WTC11 (cell line): ENCODE results near the gene PDCD1LG2. TPM values are rescaled to one million over a fixed set of nuclear protein-coding genes. Genes with fewer than 3 reads are reported as not detected.

ENCODE experiments used
- ATAC-seq: fragments of 200-7000 bp; cut with Tn5 transposase; 2 replicates; pipeline ENCODE4 v1.10.0; 2021; ENCODE audit warnings: mild to moderate bottlenecking, moderate library complexity
- CTCF ChIA-PET: fragments of 300-600 bp; sonication (Branson Sonifier 250); formaldehyde crosslinking; loops from one replicate; lab custom pipeline; 2021; ENCODE audit warnings: antibody characterized with exemption; lab: Charles Lee
- POLR2A ChIA-PET: fragments of 350-600 bp; sonication (Branson Sonifier 250); formaldehyde crosslinking; loops from one replicate; lab custom pipeline; 2021; ENCODE audit warnings: antibody characterized with exemption; lab: Charles Lee
- DNase-seq: peaks from one replicate; pipeline ENCODE4 v3.0.0; 2021; ENCODE audit warnings: low spot score
- H3K27ac Mint-ChIP-seq: 2 replicates; pipeline ENCODE4 v1.8.0; 2021; ENCODE audit warnings: mixed read lengths
- H3K27me3 Mint-ChIP-seq: 2 replicates; pipeline ENCODE4 v1.8.0; 2021; ENCODE audit warnings: low read depth, mild to moderate bottlenecking, moderate library complexity, mixed read lengths
- H3K36me3 Mint-ChIP-seq: 2 replicates; pipeline ENCODE4 v1.8.0; 2021; ENCODE audit warnings: mixed read lengths
- H3K4me1 Mint-ChIP-seq: 2 replicates; pipeline ENCODE4 v1.8.0; 2022; ENCODE audit warnings: mixed read lengths
- H3K4me3 Mint-ChIP-seq: 2 replicates; pipeline ENCODE4 v1.8.0; 2021; ENCODE audit warnings: mild to moderate bottlenecking, moderate library complexity, mixed read lengths
- H3K9me3 Mint-ChIP-seq: 2 replicates; pipeline ENCODE4 v1.8.0; 2021; ENCODE audit warnings: mixed read lengths
- E2F4 ChIP-seq: sonication (generic); formaldehyde crosslinking; IDR thresholded peaks from 2 replicates; pipeline ENCODE4 v1.8.1; 2022; ENCODE audit warnings: low read depth, mild to moderate bottlenecking, moderate library complexity, missing genetic modification reagents, borderline replicate concordance
- FOXJ3 ChIP-seq: sonication (generic); formaldehyde crosslinking; IDR thresholded peaks from 2 replicates; pipeline ENCODE4 v1.9.0; 2021; ENCODE audit warnings: missing genetic modification reagents, mild to moderate bottlenecking, borderline replicate concordance
- FOXK1 ChIP-seq: sonication (generic); formaldehyde crosslinking; IDR thresholded peaks from 2 replicates; pipeline ENCODE4 v1.8.0; 2022; ENCODE audit warnings: mild to moderate bottlenecking, moderate library complexity, missing genetic modification reagents
- GTF2I ChIP-seq: fragments of 250-450 bp; sonication (Bioruptor Pico); conservative IDR thresholded peaks from 2 replicates; pipeline ENCODE4 v1.4.0; 2021; ENCODE audit warnings: mild to moderate bottlenecking
- JAZF1 ChIP-seq: fragments of 250-450 bp; sonication (Bioruptor Pico); IDR thresholded peaks from 2 replicates; pipeline ENCODE4 v1.9.0; 2021; ENCODE audit warnings: moderate library complexity, mild to moderate bottlenecking, inconsistent platforms
- MLX ChIP-seq: sonication (generic); formaldehyde crosslinking; IDR thresholded peaks from 2 replicates; pipeline ENCODE4 v1.8.1; 2023; ENCODE audit warnings: mild to moderate bottlenecking, missing genetic modification reagents, moderate library complexity
- MXD4 ChIP-seq: fragments of 250-450 bp; sonication (Bioruptor Pico); IDR thresholded peaks from 2 replicates; pipeline ENCODE4 v1.8.0; 2021; ENCODE audit warnings: mild to moderate bottlenecking, moderate library complexity, borderline replicate concordance
- NFE2L1 ChIP-seq: sonication (generic); formaldehyde crosslinking; IDR thresholded peaks from 2 replicates; pipeline ENCODE4 v1.8.1; 2023; ENCODE audit warnings: missing genetic modification reagents
- NFYB ChIP-seq: sonication (generic); formaldehyde crosslinking; conservative IDR thresholded peaks from 2 replicates; pipeline ENCODE4 v1.8.0; 2022; ENCODE audit warnings: low read depth, missing genetic modification reagents
- NR1H2 ChIP-seq: sonication (generic); formaldehyde crosslinking; IDR thresholded peaks from 2 replicates; pipeline ENCODE4 v1.9.0; 2021; ENCODE audit warnings: mild to moderate bottlenecking, moderate library complexity, missing genetic modification reagents
- OVOL2 ChIP-seq: fragments of 250-450 bp; sonication (Bioruptor Pico); IDR thresholded peaks from 2 replicates; pipeline ENCODE4 v1.9.0; 2021; ENCODE audit warnings: mild to moderate bottlenecking, borderline replicate concordance
- PRRX2 ChIP-seq: fragments of 250-450 bp; sonication (Bioruptor Pico); IDR thresholded peaks from 2 replicates; pipeline ENCODE4 v1.8.0; 2021; ENCODE audit warnings: mild to moderate bottlenecking
- ZNF219 ChIP-seq: sonication (generic); formaldehyde crosslinking; IDR thresholded peaks from 2 replicates; pipeline ENCODE4 v1.8.0; 2023; ENCODE audit warnings: missing genetic modification reagents, mild to moderate bottlenecking, borderline replicate concordance
- ZNF317 ChIP-seq: sonication (generic); formaldehyde crosslinking; IDR thresholded peaks from 2 replicates; pipeline ENCODE4 v1.8.1; 2023; ENCODE audit warnings: low read depth, mild to moderate bottlenecking, moderate library complexity, missing genetic modification reagents, borderline replicate concordance
- ZNF396 ChIP-seq: fragments of 250-450 bp; sonication (Bioruptor Pico); IDR thresholded peaks from 2 replicates; pipeline ENCODE4 v1.8.0; 2021; ENCODE audit warnings: mild to moderate bottlenecking, moderate library complexity, borderline replicate concordance
- total RNA-seq: library from RNA; stranded (reverse); gene quantifications from 3 replicates; pipeline ENCODE4 v1.2.3, GENCODE V29; 2021
- TF ChIP-seq, protein P1 (sequence below): sonication (generic); formaldehyde crosslinking; conservative IDR thresholded peaks from 2 replicates; pipeline ENCODE4 v1.8.1; 2023; ENCODE audit warnings: mild to moderate bottlenecking, low read depth, missing genetic modification reagents, moderate library complexity
- TF ChIP-seq, protein P2 (sequence below): sonication (generic); formaldehyde crosslinking; IDR thresholded peaks from 2 replicates; pipeline ENCODE4 v1.8.1; 2023; ENCODE audit warnings: mild to moderate bottlenecking, missing genetic modification reagents, moderate library complexity
- TF ChIP-seq, protein P3 (sequence below): sonication (generic); formaldehyde crosslinking; IDR thresholded peaks from 2 replicates; pipeline ENCODE4 v1.8.0; 2022; ENCODE audit warnings: mild to moderate bottlenecking, missing genetic modification reagents
- TF ChIP-seq, protein P4 (sequence below): fragments of 250-450 bp; sonication (Bioruptor Pico); IDR thresholded peaks from 2 replicates; pipeline ENCODE4 v1.9.0; 2021; ENCODE audit warnings: mild to moderate bottlenecking

PDCD1LG2 gene
- total RNA-seq, 1 experiment from 2014 or later = not detected

GRCh38 chr9:5556101-5556705 lies 45.9 kb downstream of the PDCD1LG2 start (continued):
- TF ChIP-seq MXD4 (CRISPR knock-in tag) (no peak), FOXK1 (CRISPR knock-in tag) (no peak), OVOL2 (CRISPR knock-in tag) (no peak), JAZF1 (CRISPR knock-in tag) (no peak), PRRX2 (CRISPR knock-in tag) (no peak)
- TF ChIP-seq, protein P1, sequence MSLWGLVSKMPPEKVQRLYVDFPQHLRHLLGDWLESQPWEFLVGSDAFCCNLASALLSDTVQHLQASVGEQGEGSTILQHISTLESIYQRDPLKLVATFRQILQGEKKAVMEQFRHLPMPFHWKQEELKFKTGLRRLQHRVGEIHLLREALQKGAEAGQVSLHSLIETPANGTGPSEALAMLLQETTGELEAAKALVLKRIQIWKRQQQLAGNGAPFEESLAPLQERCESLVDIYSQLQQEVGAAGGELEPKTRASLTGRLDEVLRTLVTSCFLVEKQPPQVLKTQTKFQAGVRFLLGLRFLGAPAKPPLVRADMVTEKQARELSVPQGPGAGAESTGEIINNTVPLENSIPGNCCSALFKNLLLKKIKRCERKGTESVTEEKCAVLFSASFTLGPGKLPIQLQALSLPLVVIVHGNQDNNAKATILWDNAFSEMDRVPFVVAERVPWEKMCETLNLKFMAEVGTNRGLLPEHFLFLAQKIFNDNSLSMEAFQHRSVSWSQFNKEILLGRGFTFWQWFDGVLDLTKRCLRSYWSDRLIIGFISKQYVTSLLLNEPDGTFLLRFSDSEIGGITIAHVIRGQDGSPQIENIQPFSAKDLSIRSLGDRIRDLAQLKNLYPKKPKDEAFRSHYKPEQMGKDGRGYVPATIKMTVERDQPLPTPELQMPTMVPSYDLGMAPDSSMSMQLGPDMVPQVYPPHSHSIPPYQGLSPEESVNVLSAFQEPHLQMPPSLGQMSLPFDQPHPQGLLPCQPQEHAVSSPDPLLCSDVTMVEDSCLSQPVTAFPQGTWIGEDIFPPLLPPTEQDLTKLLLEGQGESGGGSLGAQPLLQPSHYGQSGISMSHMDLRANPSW (CRISPR knock-in tag) = no peak
- TF ChIP-seq, protein P2, sequence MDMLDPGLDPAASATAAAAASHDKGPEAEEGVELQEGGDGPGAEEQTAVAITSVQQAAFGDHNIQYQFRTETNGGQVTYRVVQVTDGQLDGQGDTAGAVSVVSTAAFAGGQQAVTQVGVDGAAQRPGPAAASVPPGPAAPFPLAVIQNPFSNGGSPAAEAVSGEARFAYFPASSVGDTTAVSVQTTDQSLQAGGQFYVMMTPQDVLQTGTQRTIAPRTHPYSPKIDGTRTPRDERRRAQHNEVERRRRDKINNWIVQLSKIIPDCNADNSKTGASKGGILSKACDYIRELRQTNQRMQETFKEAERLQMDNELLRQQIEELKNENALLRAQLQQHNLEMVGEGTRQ (CRISPR knock-in tag) = no peak

DNA sequence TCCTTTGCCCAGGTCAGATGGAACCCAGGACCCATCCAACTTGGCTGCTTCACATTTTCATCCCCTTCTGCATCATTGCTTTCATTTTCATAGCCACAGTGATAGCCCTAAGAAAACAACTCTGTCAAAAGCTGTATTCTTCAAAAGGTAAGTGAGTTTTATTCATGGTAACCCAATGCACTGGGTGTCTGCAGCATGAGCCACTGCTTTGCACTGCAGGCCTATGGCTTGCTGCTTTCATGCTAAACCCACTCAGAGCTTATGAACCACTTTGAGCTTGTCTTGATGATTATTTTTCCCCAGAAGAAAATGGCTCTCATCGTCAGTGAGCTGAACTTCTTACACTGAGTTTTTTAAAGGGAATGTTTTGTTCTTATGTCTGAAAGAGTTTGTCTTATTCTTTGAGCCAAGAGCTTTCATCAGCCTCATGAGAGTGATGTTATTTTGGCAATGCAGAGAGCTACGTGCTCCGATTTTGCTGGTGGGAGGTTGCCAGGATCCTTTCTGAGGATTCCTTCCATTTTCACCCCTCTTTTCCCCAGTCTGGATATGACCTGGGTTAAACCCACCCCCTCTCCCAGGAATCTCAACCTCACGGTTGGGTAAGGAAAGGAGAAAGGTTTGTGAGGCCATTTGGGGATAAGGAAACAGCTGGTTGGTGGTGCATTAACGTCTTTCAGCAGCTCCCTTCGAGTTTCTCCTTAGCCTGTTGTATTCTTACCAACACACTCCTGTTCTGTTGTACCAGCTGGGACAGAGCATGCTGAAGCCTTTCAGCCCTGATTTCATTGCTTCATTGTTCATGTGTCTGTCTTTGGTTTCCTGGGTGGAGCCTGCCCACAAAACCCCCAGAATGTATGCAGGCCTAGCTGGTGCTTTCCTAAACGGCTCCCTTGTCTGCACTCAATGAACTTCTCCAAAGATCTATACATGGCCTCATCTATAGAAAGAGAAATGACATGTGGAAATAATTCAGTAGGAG lies 47.6 kb downstream of the PDCD1LG2 start:
- POLR2A ChIA-PET = no interaction called here
- peaks cover 41% of the 10 kb centered on the region for H3K27me3 Mint-ChIP-seq
- no peak for DNase-seq
- no peak overlapping the region for H3K4me3 Mint-ChIP-seq
- ATAC-seq = no peak; the same call in 1 of the 2 replicates
- no peaks in the 10 kb centered on the region for H3K4me1 Mint-ChIP-seq
- 0 out of 2 replicates have a peak, but pooled peaks cover 3% of the 10 kb centered on the region for H3K36me3 Mint-ChIP-seq
- TF ChIP-seq NR1H2 = no peak
- TF ChIP-seq GTF2I (CRISPR knock-in tag) = no peak
- TF ChIP-seq, protein P3, sequence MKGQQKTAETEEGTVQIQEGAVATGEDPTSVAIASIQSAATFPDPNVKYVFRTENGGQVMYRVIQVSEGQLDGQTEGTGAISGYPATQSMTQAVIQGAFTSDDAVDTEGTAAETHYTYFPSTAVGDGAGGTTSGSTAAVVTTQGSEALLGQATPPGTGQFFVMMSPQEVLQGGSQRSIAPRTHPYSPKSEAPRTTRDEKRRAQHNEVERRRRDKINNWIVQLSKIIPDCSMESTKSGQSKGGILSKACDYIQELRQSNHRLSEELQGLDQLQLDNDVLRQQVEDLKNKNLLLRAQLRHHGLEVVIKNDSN (CRISPR knock-in tag) = no peak
- TF ChIP-seq ZNF396 = no peak
- TF ChIP-seq ZNF219 (CRISPR knock-in tag) = no peak
- TF ChIP-seq NFYB = no peak
- no peak for TF ChIP-seq MLX (CRISPR knock-in tag)
- TF ChIP-seq, all 79 proteins: peak for 0
- CTCF ChIA-PET = interaction anchor here (1.0 to 2.2 kb wide), 3 partner anchors 43 to 371 kb away, joined by 4 to 8 read pairs (median 4); partner anchors contain the start of gene CD274
- no peak overlapping the region for H3K27ac Mint-ChIP-seq
- peaks cover 7% of the 10 kb centered on the region for H3K9me3 Mint-ChIP-seq

DNA sequence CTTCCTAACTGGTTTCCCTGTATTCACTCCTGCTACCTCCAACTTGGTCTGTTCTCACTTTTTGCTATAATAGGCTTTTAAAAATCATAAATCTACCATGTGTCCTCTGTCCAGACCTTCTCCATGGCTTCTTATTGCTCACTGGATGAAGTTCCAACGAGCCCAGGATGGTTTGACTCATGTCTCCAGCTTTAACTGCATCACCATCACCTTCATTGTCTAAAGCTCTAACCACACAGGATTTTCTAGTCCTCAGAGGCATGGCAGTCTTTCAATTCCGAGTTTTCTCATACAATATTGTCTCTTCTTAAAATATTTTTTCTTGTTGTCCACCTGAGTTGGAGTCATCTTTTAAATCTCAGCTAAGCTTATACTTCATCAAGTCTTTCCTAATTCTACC lies 49.3 kb downstream of the PDCD1LG2 start:
- ATAC-seq = no peak
- Mint-ChIP-seq H3K27ac (no peak overlapping the region), H3K4me1 (no peaks in the 10 kb centered on the region), H3K4me3 (no peak overlapping the region), H3K9me3 (peaks cover 7% of the 10 kb centered on the region), H3K36me3 (0 out of 2 replicates have a peak, but pooled peaks cover 3% of the 10 kb centered on the region), H3K27me3 (peaks cover 46% of the 10 kb centered on the region)
- ChIA-PET POLR2A (no interaction called here), CTCF (interaction anchor here (0.7 kb wide), 1 partner anchor 53 kb away, joined by 3 read pairs; no protein-coding TSS in a partner anchor)
- no peak for DNase-seq
- TF ChIP-seq FOXJ3 (no peak), ZNF317 (CRISPR knock-in tag) (no peak), NFE2L1 (CRISPR knock-in tag) (no peak), E2F4 (CRISPR knock-in tag) (no peak)
- TF ChIP-seq, protein P1 (CRISPR knock-in tag) = no peak
- TF ChIP-seq, protein P4, sequence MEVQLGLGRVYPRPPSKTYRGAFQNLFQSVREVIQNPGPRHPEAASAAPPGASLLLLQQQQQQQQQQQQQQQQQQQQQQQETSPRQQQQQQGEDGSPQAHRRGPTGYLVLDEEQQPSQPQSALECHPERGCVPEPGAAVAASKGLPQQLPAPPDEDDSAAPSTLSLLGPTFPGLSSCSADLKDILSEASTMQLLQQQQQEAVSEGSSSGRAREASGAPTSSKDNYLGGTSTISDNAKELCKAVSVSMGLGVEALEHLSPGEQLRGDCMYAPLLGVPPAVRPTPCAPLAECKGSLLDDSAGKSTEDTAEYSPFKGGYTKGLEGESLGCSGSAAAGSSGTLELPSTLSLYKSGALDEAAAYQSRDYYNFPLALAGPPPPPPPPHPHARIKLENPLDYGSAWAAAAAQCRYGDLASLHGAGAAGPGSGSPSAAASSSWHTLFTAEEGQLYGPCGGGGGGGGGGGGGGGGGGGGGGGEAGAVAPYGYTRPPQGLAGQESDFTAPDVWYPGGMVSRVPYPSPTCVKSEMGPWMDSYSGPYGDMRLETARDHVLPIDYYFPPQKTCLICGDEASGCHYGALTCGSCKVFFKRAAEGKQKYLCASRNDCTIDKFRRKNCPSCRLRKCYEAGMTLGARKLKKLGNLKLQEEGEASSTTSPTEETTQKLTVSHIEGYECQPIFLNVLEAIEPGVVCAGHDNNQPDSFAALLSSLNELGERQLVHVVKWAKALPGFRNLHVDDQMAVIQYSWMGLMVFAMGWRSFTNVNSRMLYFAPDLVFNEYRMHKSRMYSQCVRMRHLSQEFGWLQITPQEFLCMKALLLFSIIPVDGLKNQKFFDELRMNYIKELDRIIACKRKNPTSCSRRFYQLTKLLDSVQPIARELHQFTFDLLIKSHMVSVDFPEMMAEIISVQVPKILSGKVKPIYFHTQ = no peak
